Natural killer cell (primary cell): ENCODE data around the gene ASTN2. TPM values are rescaled to one million over a fixed set of nuclear protein-coding genes. Genes with fewer than 3 reads are reported as not detected.

Source experiments
- ATAC-seq, 3 donors: fragments of 150-1000 bp in 2 of 3; fragments of 200-7000 bp in 1 of 3; cut with Tn5 transposase; 1 replicate in 1 of 3; 2 replicates in 2 of 3; pipeline ENCODE4 v1.10.0; 2021; ENCODE audit warnings: mild to moderate bottlenecking in 2 of 3, moderate library complexity in 2 of 3
- DNase-seq, 2 donors: peaks; one replicate each; pipeline versions ENCODE4 v3.0.0 to v3.0.0-alpha.2; 2013 to 2021; ENCODE audit warnings: mixed read lengths in 1 of 2
- H3K27ac ChIP-seq: one replicate; pipeline ENCODE4 v1.5.1; 2013; ENCODE audit warnings: mild to moderate bottlenecking, low read length
- H3K27me3 ChIP-seq: one replicate; pipeline ENCODE4 v1.6.1; 2013; ENCODE audit warnings: low read length; ENCODE audit not compliant: control insufficient read depth, insufficient read depth
- H3K36me3 ChIP-seq: one replicate; pipeline ENCODE4 v1.6.1; 2013; ENCODE audit warnings: low read length; ENCODE audit not compliant: control insufficient read depth, insufficient read depth
- H3K4me1 ChIP-seq: one replicate; pipeline ENCODE4 v1.6.1; 2013; ENCODE audit warnings: low read length; ENCODE audit not compliant: control insufficient read depth, insufficient read depth
- H3K4me3 ChIP-seq: one replicate; pipeline ENCODE4 v1.5.1; 2013; ENCODE audit warnings: low read length
- H3K9me3 ChIP-seq: one replicate; pipeline ENCODE4 v1.6.1; 2013; ENCODE audit warnings: low read length; ENCODE audit not compliant: control insufficient read depth, insufficient read depth
- H3K27ac Mint-ChIP-seq, 2 donors: one replicate each; pipeline ENCODE4 v1.8.0; 2022; ENCODE audit warnings: mild to moderate bottlenecking in 2 of 2, mixed read lengths in 2 of 2, moderate library complexity in 1 of 2
- H3K27me3 Mint-ChIP-seq, 2 donors: one replicate each; pipeline ENCODE4 v1.8.0; 2022; ENCODE audit warnings: low read depth in 2 of 2, mixed read lengths in 2 of 2
- H3K36me3 Mint-ChIP-seq: one replicate; pipeline ENCODE4 v1.8.0; 2022; ENCODE audit warnings: mixed read lengths
- H3K4me1 Mint-ChIP-seq, 2 donors: one replicate each; pipeline ENCODE4 v1.8.0; 2022; ENCODE audit warnings: mixed read lengths in 2 of 2
- H3K4me3 Mint-ChIP-seq: one replicate; pipeline ENCODE4 v1.8.0; 2022; ENCODE audit warnings: mild to moderate bottlenecking, moderate library complexity, mixed read lengths
- H3K9me3 Mint-ChIP-seq, 2 donors: one replicate each; pipeline ENCODE4 v1.8.0; 2022; ENCODE audit warnings: mixed read lengths in 2 of 2
- CTCF ChIP-seq: fragments of 200-600 bp; IDR thresholded peaks from one replicate; pipeline ENCODE4 v1.8.0; 2022; ENCODE audit warnings: antibody characterized with exemption
- WGBS: methylation state at CpG from one replicate; pipeline ENCODE4 v1.1.7; 2013; ENCODE audit warnings: missing lambda C conversion rate; ENCODE audit not compliant: insufficient coverage; 5-methylcytosine and 5-hydroxymethylcytosine counted together
- intact Hi-C: fragments of 100-400 bp; cut with micrococcal nuclease; formaldehyde crosslinking; loops from one replicate; pipeline ENCODE4 v1.14.2; 2022
- total RNA-seq, 4 donors: library from RNA; stranded (reverse); fragments of 120-200 nt in 1 of 4; gene quantifications; one replicate each; pipeline versions ENCODE4 v1.2.3 to v1.2.4, GENCODE V29; 2013 to 2022

The ASTN2 gene
- total RNA-seq, 3 donors from 2014 or later (not counting 1 experiment from before 2014, with no cell fraction given), result 3.0 to 3.5 (median 3.2) TPM

- Mint-ChIP-seq H3K27ac (no peak overlapping the region), H3K4me1 (no peaks in the 10 kb centered on the region), H3K36me3 (no peaks in the 10 kb centered on the region), H3K27me3 (no peaks in the 10 kb centered on the region), H3K4me3 (no peak overlapping the region), H3K9me3 (peaks cover 8 to 11% of the 10 kb centered on the region in 2 donors)
- DNase-seq, result no peak
- no peaks in the 10 kb centered on the region for H3K36me3 ChIP-seq
- 86% methylated on average over 1 of the region's 1 CpG for WGBS
- intact Hi-C loops, result no loop called here
- no peaks in the 10 kb centered on the region for H3K4me1 ChIP-seq
- no peaks in the 10 kb centered on the region for H3K9me3 ChIP-seq
- TF ChIP-seq CTCF, result no peak
- no peaks in the 10 kb centered on the region for H3K27me3 ChIP-seq
- no peak overlapping the region for H3K27ac ChIP-seq
- no peak overlapping the region for H3K4me3 ChIP-seq
- no peak for ATAC-seq
Measured at GRCh38 chr9:116475201-116475600, 939.7 kb downstream of the ASTN2 start.

- Histone ChIP-seq H3K27me3 (no peaks in the 10 kb centered on the region), H3K9me3 (no peaks in the 10 kb centered on the region), H3K36me3 (no peaks in the 10 kb centered on the region), H3K4me3 (no peak overlapping the region), H3K27ac (no peak overlapping the region), H3K4me1 (no peaks in the 10 kb centered on the region)
- intact Hi-C loops, result no loop called here
- Mint-ChIP-seq H3K9me3 (peaks cover 4 to 10% of the 10 kb centered on the region in 2 donors), H3K4me3 (no peak overlapping the region), H3K36me3 (no peaks in the 10 kb centered on the region), H3K27ac (no peak overlapping the region), H3K27me3 (no peaks in the 10 kb centered on the region), H3K4me1 (no peaks in the 10 kb centered on the region)
- no peak for ATAC-seq
- no peak for DNase-seq
- no peak for TF ChIP-seq CTCF
- WGBS, result 87% methylated on average over 7 of the region's 7 CpGs
Measured at GRCh38 chr9:116471944-116472506, 942.8 kb downstream of the ASTN2 start.

GRCh38 chr9:116471093-116471906 is 943.6 kb downstream of the ASTN2 start:
- TF ChIP-seq CTCF, result no peak
- 47% methylated on average over 5 of the region's 7 CpGs for WGBS
- Histone ChIP-seq H3K27ac (no peak overlapping the region), H3K36me3 (no peaks in the 10 kb centered on the region), H3K9me3 (no peaks in the 10 kb centered on the region), H3K4me3 (no peak overlapping the region), H3K4me1 (no peaks in the 10 kb centered on the region), H3K27me3 (no peaks in the 10 kb centered on the region)
- no peak for DNase-seq
- ATAC-seq, result no peak
- peaks cover 2 to 10% of the 10 kb centered on the region in 2 donors for H3K9me3 Mint-ChIP-seq
- H3K4me1 Mint-ChIP-seq, result no peaks in the 10 kb centered on the region
- no peaks in the 10 kb centered on the region for H3K36me3 Mint-ChIP-seq
- H3K4me3 Mint-ChIP-seq, result no peak overlapping the region
- H3K27ac Mint-ChIP-seq, result no peak overlapping the region
- no peaks in the 10 kb centered on the region for H3K27me3 Mint-ChIP-seq
- intact Hi-C loops, result no loop called here
